HG03280 (cell line): ENCODE measurements around the gene TRAPPC10.

Source experiments
- ATAC-seq: cut with Tn5 transposase; IDR thresholded peaks from one replicate; pipeline ENCODE4 v1.9.1; 2021; ENCODE audit warnings: mild to moderate bottlenecking, moderate library complexity; ENCODE audit not compliant: unreplicated experiment

The TRAPPC10 gene, protein sequence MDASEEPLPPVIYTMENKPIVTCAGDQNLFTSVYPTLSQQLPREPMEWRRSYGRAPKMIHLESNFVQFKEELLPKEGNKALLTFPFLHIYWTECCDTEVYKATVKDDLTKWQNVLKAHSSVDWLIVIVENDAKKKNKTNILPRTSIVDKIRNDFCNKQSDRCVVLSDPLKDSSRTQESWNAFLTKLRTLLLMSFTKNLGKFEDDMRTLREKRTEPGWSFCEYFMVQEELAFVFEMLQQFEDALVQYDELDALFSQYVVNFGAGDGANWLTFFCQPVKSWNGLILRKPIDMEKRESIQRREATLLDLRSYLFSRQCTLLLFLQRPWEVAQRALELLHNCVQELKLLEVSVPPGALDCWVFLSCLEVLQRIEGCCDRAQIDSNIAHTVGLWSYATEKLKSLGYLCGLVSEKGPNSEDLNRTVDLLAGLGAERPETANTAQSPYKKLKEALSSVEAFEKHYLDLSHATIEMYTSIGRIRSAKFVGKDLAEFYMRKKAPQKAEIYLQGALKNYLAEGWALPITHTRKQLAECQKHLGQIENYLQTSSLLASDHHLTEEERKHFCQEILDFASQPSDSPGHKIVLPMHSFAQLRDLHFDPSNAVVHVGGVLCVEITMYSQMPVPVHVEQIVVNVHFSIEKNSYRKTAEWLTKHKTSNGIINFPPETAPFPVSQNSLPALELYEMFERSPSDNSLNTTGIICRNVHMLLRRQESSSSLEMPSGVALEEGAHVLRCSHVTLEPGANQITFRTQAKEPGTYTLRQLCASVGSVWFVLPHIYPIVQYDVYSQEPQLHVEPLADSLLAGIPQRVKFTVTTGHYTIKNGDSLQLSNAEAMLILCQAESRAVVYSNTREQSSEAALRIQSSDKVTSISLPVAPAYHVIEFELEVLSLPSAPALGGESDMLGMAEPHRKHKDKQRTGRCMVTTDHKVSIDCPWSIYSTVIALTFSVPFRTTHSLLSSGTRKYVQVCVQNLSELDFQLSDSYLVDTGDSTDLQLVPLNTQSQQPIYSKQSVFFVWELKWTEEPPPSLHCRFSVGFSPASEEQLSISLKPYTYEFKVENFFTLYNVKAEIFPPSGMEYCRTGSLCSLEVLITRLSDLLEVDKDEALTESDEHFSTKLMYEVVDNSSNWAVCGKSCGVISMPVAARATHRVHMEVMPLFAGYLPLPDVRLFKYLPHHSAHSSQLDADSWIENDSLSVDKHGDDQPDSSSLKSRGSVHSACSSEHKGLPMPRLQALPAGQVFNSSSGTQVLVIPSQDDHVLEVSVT

DNA sequence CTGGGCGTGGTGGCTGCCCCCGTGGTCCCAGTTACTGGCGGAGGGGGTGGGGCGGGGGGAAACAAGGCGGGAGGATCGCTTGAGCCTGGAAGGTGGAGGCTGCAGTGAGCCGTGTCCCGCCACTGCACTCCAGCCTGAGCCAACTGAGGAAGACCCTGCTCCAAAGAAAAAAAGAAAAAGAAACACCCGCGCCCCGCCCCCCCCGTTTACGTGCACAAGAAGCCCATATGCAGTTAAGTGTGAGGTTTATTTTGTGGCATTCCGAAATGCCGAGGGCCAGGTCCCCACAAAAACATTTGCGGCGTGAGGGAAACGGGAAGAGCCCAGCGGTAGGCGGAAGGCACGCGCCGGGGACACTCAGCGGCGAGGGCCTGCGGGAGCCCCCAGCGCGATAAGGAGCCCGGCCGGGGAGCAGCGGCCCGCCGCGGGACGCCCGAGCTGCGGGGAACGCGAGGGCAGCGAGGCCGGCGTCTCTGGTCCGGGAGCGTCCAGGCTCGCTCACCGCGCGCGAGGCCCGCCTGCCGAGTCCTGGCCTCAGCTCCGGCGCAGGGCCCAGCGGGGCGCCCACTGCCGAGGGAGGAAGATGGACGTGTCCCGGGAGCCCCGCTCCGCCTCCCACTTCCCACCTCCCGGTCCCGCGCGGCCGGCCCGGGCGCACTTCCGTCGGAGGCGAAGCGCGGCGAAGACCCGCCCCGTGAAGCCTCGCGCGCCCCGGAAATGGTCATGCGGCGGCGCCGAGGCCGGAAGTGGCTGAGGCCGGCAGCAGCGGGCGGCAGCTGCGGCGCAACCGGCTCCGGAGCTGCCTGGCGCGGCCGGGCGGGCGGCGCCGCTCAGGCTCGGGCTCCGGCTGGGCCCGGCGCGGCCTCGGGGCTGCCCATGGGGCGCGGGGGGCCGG, at the start of gene TRAPPC10:
TRAPPC10 (plus strand) TSS at position 731 of the 895 bp plus-strand sequence. CDS start 185 bp downstream, outside the sequence.
- ATAC-seq = peak; percentile 69

DNA sequence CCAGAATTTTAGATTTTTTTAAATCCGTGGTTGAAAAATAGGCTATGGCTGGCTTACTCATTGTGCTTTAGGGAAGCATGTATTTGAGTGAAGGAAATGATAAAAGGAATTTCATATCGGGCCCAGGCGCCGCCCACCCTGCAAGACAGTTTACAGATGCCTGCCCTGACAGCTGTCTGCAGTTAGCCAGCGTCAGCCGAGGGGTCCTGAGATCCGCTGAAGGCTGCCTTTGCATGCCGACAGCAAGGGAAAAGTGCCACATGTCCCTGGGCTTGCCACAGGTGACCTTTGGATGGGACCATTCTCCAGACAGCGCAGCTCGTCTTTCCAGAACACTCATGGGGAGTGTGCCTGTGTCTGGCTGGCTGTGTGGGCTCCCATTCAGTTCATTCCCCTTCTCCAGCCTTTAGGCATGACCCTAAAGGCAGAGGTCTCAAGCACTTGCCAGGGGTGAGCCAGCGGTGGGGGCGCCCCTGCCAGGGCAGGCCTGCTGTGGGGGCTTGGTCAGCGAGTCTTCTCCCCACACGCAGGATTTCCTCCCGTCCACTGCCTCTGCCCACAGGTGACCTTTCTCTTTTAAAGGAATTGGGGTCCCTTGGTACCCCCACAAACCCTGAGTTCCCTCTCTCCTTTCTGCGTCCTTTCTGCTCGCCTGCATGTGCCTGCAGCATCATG, 46.1 kb upstream of the TRAPPC10 start:
- no peak for ATAC-seq

DNA sequence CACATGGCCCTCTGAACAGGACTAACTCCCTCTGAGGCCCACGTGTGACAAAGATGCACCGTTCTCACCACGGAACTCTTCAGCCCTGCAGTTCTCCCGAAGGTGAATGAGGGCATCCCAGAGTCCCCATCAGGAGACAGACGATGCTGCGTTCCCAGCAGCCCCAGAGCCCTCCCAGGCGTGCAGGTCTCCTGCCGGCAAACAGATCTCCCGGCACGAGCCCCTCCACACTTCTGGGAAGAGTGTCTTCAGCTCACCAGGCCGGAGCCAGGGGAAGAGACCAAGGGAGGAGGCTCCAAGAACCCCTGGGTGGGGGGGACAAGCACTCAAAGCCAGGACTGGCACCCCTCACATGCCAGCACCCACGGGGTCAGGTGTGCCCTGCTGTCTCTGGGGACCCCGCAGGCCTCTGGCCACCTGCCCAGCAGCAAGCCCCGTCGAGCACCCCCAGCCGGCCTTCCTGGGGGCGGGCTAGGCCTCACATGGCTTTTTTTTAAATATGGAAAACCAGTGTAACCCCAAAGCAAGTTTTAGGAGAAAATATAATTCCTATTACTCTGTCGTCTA, 45.1 kb upstream of the TRAPPC10 start:
- no peak for ATAC-seq

DNA sequence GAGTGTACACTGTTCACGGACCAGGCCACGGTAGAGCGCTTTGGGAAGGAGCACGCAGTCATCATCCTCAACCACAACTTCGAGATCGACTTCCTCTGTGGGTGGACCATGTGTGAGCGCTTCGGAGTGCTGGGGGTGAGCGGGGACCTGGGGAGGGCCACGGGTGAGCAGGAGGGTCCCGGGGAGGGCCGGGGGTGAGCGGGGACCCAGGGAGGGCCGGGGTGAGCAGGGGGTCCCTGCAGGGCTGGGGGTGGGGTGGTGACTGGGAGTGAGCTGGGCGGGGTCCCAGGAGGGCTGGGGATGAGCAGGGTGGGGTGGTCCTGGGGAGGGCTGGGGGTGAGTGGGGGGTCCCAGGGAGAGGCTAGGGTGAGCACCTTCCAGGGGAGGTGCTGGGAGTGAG, 44.1 kb upstream of the TRAPPC10 start:
- ATAC-seq = no peak

DNA sequence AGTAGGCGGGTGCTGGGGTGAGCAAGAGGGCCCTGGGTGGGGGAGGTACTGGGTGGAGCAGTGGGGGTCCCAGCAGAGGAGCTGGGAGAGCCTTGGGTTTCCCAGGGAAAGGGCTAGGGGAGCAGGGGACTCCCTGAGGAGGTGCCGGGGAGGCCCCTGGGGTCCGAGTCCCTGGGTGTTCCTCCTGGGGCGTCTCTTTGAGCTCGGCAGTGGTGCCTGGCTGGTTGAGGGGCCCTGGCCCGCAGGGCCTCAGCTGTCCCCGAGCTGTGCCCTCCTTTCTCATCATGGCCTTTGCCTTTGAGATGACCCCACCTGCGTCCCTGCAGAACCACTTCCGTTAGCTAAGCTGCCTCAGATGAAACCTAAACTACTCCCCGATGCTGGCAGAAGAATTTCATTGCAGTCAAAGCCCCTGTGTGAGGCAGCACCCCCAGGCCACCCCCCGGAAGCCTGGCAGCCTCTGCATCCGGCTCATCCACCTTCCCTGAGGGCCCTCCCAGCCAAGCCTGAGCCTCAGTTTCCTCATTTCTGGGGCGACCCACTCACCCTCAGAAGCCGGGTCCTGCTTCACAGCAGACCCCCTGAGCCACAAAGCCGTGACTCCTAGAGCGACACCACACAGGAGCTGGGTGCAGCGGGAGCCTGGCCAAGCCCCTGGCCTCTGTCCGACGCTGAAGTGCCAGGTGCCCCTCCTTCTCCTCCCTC, 43.5 kb upstream of the TRAPPC10 start:
- no peak for ATAC-seq

DNA sequence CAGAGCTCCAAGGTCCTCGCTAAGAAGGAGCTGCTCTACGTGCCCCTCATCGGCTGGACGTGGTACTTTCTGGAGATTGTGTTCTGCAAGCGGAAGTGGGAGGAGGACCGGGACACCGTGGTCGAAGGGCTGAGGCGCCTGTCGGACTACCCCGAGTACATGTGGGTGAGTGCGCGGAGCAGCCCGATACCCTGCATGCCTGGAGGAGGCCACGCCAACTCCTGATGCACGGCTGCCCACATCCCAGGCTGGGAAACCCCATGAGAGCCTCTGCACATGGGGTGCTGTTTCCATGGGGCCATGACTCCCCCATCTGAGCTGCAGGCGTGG, 43.0 kb upstream of the TRAPPC10 start:
- no peak for ATAC-seq

DNA sequence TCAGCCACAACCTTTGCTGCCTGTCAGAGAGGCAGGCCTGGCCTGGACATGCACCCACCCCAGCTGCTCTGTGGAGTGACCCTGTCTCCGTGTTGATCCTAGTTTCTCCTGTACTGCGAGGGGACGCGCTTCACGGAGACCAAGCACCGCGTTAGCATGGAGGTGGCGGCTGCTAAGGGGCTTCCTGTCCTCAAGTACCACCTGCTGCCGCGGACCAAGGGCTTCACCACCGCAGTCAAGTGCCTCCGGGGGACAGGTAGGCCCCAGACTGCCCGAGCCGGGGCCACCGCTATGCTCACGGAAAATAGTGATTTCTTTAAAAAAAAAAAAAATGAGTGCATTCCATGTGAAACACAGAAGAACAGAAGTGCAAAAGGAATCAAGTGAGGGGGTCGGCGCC, 41.6 kb upstream of the TRAPPC10 start:
- ATAC-seq = no peak

DNA sequence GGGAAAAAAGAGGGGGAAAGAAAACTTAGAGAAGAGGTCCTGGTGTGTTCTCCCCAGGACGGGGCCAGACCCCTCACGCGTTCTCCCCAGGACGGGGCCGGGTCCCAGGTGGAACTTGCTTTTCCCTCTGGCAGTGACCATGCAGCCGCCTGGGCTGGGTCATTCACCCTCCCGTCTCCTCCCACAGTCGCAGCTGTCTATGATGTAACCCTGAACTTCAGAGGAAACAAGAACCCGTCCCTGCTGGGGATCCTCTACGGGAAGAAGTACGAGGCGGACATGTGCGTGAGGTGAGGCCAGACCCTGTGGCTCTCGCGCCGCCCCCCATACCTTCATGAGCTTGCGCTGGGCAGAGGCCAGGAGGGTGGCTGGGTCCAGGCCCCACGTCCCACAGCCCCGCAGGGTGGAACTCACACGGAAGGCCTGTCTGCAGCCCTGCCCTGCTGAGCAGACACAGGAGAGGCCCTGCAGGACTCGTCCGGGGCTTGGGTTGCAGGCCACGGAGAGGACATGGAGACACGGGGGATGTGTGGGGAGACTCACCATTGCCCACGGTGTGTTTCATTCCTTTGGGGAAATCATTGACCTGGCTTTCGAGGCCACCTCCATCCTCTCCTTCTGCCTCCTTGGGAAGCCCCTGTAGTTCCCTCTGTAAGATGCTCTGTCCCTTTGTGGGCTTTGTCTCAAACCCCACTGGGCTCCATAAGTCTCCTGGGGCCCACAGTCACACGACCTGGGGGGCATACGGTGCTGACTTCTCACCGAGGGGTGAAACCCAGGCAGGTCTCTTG, 40.7 kb upstream of the TRAPPC10 start:
- ATAC-seq = no peak

DNA sequence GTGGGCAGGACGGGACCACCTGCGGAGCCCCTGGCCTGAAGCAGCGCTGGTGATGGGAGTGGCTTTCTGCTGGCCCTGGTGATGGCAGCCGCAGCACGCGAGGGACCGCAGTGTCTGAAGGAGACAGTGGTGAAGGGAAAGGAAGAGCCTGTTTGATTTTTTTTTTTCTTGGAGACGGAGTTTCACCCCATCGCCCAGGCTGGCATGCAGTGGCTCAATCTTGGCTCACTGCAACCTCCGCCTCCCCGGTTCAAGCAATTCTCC, 40.2 kb upstream of the TRAPPC10 start:
- no peak for ATAC-seq

DNA sequence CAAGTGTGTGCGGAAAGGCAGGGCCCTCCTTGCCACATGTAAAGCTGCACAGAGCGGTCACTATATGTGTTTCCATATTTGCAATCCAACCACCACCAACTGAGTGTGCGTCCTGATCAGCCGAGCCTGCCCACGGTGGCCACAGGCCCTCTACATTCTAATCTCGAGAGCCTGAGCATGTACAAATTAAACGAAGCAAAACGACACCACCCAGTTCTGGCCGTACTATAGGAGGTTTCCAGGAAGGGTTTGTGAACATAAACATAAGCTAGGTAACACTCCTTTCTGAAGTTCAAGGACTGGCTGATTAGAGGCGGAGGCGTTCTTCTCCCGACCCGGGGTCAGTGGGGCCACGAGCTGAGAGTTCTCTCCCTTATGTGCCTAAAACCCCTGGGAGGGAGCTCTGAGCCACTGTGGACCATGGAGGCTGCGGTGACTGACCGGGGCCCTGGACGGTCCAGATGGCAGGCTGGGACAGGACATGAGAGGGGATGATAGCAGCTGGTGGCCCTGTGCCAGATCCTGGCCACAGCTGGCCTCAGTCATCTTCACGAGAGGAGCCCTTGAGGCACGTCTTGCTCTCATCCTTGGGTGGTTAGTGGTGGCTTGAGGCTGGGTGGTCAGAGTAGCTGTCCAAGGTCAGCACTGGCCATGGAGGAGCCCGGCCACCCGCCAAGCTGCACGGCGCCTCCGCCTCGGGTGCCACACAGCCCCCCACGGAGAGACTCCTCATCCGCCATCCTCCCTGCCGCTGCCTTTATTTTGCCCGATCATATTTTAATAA, 39.1 kb upstream of the TRAPPC10 start:
- no peak for ATAC-seq

DNA sequence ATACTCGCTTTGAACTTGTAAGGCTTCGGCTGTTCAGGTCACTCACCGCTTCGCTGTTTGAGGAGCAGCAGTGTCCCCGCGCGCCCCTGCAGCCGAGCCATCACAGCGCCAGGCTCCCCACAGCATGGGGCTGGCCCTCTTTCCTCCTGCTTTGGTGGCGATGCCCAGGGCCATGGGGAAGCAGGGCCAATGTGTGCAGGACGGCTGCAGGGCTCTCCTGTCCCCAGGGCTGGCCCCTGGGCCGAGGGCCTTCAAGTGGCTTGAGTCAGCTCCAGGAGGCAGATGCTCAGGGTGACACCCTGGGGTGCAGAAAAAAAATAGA, 38.5 kb upstream of the TRAPPC10 start:
- ATAC-seq = no peak

DNA sequence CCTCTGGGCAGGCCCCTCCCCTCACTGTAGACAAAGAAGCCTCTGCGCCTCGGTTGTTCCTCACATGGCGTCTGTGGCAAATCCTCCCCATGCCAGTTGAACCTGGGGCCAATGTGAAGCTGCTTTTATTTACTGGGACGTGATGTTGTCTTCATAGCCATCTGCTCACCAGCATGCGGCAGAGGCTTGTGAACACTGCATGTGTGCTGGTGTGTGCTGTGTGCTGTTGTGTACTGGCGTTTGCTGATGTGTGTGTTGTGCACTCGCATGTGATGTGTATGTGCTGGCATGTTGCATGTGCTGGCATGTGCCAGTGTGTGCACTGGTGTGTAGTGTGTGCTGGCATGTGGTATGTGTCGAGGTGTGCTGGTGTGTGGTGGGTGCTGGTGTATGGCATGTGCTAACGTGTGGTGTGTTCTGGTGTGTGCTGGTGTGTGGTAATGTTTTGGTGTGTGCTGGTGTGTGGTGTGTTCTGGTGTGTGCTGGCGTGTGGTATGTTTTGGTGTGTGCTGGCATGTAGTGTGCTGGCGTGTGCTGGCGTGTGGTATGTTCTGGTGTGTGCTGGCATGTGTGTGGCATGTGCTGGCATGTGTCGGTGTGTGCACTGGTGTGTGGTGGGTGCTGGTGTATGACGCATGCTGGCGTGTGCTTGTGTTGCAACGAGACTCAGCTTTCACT, 37.2 kb upstream of the TRAPPC10 start:
- ATAC-seq = no peak

DNA sequence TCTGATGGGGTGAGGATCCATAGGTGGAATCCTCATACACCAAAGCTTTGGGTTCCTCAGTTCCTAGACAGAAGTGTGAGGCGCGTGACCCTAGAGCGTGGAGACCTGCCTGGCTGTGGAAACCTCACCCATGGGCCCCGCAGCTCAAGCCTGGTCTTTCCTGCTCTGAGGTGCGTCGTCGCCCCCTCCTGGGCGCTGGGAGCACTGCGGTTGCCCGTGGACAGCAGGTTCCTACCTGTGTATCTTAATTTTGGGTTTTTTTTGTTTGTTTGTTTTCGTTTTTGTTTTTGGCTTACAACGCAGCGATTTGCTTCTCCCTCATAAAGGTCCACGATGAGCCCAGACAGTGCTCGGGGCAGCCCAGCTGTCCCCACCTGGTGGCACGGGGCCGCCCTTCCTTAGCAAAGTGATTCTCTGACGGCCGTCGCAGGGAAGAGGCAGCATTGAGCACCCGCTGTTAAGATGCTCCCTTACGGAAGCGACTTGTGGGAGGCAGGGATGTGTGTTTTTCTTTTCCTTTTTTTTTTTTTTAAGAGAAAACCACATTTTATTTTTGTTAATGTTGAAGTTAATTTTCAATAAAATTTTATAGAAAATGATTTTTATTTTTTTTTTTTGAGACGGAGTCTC, 36.5 kb upstream of the TRAPPC10 start:
- peak; percentile 63 for ATAC-seq

DNA sequence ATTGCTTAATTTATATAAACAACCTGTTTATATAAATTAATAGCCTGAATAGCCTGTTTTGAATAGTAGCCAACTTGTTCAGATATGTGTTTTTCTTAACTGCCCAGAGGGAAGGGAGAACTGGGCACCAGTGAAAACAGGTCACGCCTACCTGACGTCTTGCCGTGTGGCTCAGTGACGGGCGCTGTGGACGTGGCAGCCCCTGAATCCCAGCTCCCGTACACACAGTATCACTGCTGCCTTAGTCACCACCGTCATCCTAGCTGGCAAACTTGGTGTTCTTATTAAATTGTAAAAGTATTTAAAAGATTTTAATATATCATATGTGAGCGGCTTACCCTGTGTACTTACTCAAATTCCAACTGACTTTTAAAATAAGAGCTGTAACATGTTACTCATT, 35.4 kb upstream of the TRAPPC10 start:
- ATAC-seq = no peak

DNA sequence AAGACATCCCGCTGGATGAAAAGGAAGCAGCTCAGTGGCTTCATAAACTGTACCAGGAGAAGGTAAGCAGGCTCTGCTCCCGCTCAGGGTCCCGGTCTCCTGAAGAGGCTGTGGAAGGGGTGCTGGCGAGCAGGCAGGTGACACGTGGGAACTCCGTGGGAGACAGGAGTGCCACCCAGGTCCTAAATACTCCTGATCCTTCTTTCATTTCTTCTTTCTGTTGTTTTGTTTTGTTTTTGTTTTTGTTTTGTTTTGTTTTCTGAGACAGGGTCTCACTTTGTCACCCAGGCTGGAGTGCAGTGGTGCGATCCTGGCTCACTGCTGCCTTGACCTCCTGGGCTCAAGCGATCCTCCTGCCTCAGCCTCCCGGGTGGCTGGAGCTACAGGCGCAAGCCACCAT, 34.0 kb upstream of the TRAPPC10 start:
- ATAC-seq = no peak

DNA sequence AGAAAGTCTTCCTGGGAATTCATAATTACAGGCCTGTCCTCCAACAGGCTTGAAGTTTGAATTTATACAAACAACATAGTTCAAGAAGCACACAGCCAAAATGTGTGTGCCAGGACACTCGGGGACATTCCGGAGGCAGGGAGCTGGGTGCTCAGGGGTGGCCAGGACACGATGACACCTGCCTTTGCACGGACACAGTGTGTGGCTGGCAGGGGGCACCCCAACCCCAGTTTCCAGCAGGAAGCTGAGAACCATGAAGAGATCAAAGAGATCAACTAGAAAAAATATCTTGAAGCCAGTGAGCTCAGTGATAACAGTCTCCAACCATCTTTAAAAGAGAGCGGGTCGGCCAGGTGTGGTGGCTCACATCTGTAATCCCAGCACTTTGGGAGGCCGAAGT, 32.5 kb upstream of the TRAPPC10 start:
- ATAC-seq = no peak
